Measurements from ENCODE around the gene CYP2F1.
"Not testable (repeated sequence)": the region's sequence is repeated elsewhere in the genome, so short reads cannot be mapped to it uniquely, and the experiment has no call there.

Gene CYP2F1

GRCh38 chr19:41135390-41136384 is 21.5 kb downstream of the CYP2F1 start:
- H4K5ac ChIP-seq (ENCODE audit: low read length); H2BK15ac ChIP-seq (replicated peaks; ENCODE audit: low read depth); H2AK5ac ChIP-seq (ENCODE audit: low read length); H3K79me1 ChIP-seq (ENCODE audit: low read length); H3K36me3 ChIP-seq (ENCODE audit: control insufficient read depth, insufficient read depth, low read length); H3K4me1 ChIP-seq (ENCODE audit: control insufficient read depth, low read depth, low read length); H3K27me3 ChIP-seq (ENCODE audit: insufficient read depth, low read length, poor library complexity); H3K79me2 ChIP-seq (ENCODE audit: control insufficient read depth, insufficient read depth, low read length); H4K8ac ChIP-seq (ENCODE audit: low read depth, low read length); H2BK5ac ChIP-seq (ENCODE audit: low read length); H3K4ac ChIP-seq (ENCODE audit: low read depth, low read length); H2BK120ac ChIP-seq (ENCODE audit: low read depth, low read length): not testable (repeated sequence)
- Histone ChIP-seq H3K18ac (ENCODE audit: low read length) (peak overlapping the region; percentile 82), H3K56ac (ENCODE audit: low read length) (peak overlapping the region; percentile 79), H3K4me2 (ENCODE audit: low read length) (peak overlapping the region; percentile 36), H3K4me3 (ENCODE audit: low read length) (peak overlapping the region; percentile 22), H3K23ac (ENCODE audit: low read length) (peak overlapping the region; percentile 89), H3K9ac (ENCODE audit: low read length) (peak overlapping the region; percentile 54), H3K27ac (ENCODE audit: low read depth, low read length) (peak overlapping the region; percentile 66)
- no CpG with 5 or more reads among the region's 76 CpGs for WGBS (ENCODE audit: extremely low coverage, insufficient coverage, low lambda C conversion rate)
- DNase-seq = peak; percentile 90

GRCh38 chr19:41136636-41137455 is 22.6 kb downstream of the CYP2F1 start:
- H3K4me3 ChIP-seq (ENCODE audit: low read length) = no peak overlapping the region

GRCh38 chr19:41144403-41144802 is 30.2 kb downstream of the CYP2F1 start:
- Histone ChIP-seq H2AK5ac (ENCODE audit: low read length) (no peak overlapping the region), H3K27ac (ENCODE audit: low read depth, low read length) (no peak overlapping the region), H3K79me2 (ENCODE audit: control insufficient read depth, insufficient read depth, low read length) (no peaks in the 10 kb centered on the region), H3K27me3 (ENCODE audit: insufficient read depth, low read length, poor library complexity) (no peaks in the 10 kb centered on the region), H3K4me3 (ENCODE audit: low read length) (no peak overlapping the region), H2BK15ac (replicated peaks; ENCODE audit: low read depth) (no peak overlapping the region), H3K23ac (ENCODE audit: low read length) (no peak overlapping the region), H3K18ac (ENCODE audit: low read length) (no peak overlapping the region), H3K56ac (ENCODE audit: low read length) (no peak overlapping the region), H4K5ac (ENCODE audit: low read length) (no peak overlapping the region), H3K36me3 (ENCODE audit: control insufficient read depth, insufficient read depth, low read length) (no peaks in the 10 kb centered on the region), H3K4me2 (ENCODE audit: low read length) (no peak overlapping the region), H3K4me1 (ENCODE audit: control insufficient read depth, low read depth, low read length) (no peaks in the 10 kb centered on the region), H2BK5ac (ENCODE audit: low read length) (no peak overlapping the region), H3K4ac (ENCODE audit: low read depth, low read length) (no peak overlapping the region), H3K9ac (ENCODE audit: low read length) (no peak overlapping the region), H4K8ac (ENCODE audit: low read depth, low read length) (no peak overlapping the region), H3K79me1 (ENCODE audit: low read length) (no peaks in the 10 kb centered on the region), H2BK120ac (ENCODE audit: low read depth, low read length) (no peak overlapping the region)
- DNase-seq = peak; percentile 89
- WGBS (ENCODE audit: extremely low coverage, insufficient coverage, low lambda C conversion rate) = no CpG with 5 or more reads among the region's 7 CpGs

More at GRCh38 chr19:41136636-41137455, 22.6 kb downstream of the CYP2F1 start:
- no peak overlapping the region for H3K56ac ChIP-seq (ENCODE audit: low read length)
- H3K36me3 ChIP-seq (ENCODE audit: control insufficient read depth, insufficient read depth, low read length) = no peaks in the 10 kb centered on the region
- no peaks in the 10 kb centered on the region for H3K79me1 ChIP-seq (ENCODE audit: low read length)
- H3K9ac ChIP-seq (ENCODE audit: low read length) = no peak overlapping the region
- H2BK5ac ChIP-seq (ENCODE audit: low read length) = no peak overlapping the region
- H3K27me3 ChIP-seq (ENCODE audit: insufficient read depth, low read length, poor library complexity) = no peaks in the 10 kb centered on the region
- no peak overlapping the region for H3K23ac ChIP-seq (ENCODE audit: low read length)
- H3K4me1 ChIP-seq (ENCODE audit: control insufficient read depth, low read depth, low read length) = peaks cover 2% of the 10 kb centered on the region
- H2AK5ac ChIP-seq (ENCODE audit: low read length) = no peak overlapping the region
- H4K5ac ChIP-seq (ENCODE audit: low read length) = peak overlapping the region; percentile 23
- no peak overlapping the region for H2BK15ac ChIP-seq (replicated peaks; ENCODE audit: low read depth)
- H3K4me2 ChIP-seq (ENCODE audit: low read length) = no peak overlapping the region
- DNase-seq = no peak
- H3K79me2 ChIP-seq (ENCODE audit: control insufficient read depth, insufficient read depth, low read length) = no peaks in the 10 kb centered on the region
- H2BK120ac ChIP-seq (ENCODE audit: low read depth, low read length) = no peak overlapping the region
- no peak overlapping the region for H4K8ac ChIP-seq (ENCODE audit: low read depth, low read length)
- no CpG with 5 or more reads among the region's 31 CpGs for WGBS (ENCODE audit: extremely low coverage, insufficient coverage, low lambda C conversion rate)
- H3K18ac ChIP-seq (ENCODE audit: low read length) = no peak overlapping the region
- H3K27ac ChIP-seq (ENCODE audit: low read depth, low read length) = no peak overlapping the region
- no peak overlapping the region for H3K4ac ChIP-seq (ENCODE audit: low read depth, low read length)

- no peak overlapping the region for H3K23ac ChIP-seq (ENCODE audit: low read length)
- H4K8ac ChIP-seq (ENCODE audit: low read depth, low read length) = no peak overlapping the region
- H3K79me1 ChIP-seq (ENCODE audit: low read length) = no peaks in the 10 kb centered on the region
- no peaks in the 10 kb centered on the region for H3K4me1 ChIP-seq (ENCODE audit: control insufficient read depth, low read depth, low read length)
- no peak overlapping the region for H2AK5ac ChIP-seq (ENCODE audit: low read length)
- H3K18ac ChIP-seq (ENCODE audit: low read length) = no peak overlapping the region
- no peak overlapping the region for H4K5ac ChIP-seq (ENCODE audit: low read length)
- H3K27ac ChIP-seq (ENCODE audit: low read depth, low read length) = no peak overlapping the region
- no peak overlapping the region for H2BK15ac ChIP-seq (replicated peaks; ENCODE audit: low read depth)
- H3K4me3 ChIP-seq (ENCODE audit: low read length) = no peak overlapping the region
- no peak overlapping the region for H3K4ac ChIP-seq (ENCODE audit: low read depth, low read length)
- H3K27me3 ChIP-seq (ENCODE audit: insufficient read depth, low read length, poor library complexity) = no peaks in the 10 kb centered on the region
- H3K36me3 ChIP-seq (ENCODE audit: control insufficient read depth, insufficient read depth, low read length) = no peaks in the 10 kb centered on the region
- H2BK120ac ChIP-seq (ENCODE audit: low read depth, low read length) = no peak overlapping the region
- H3K4me2 ChIP-seq (ENCODE audit: low read length) = no peak overlapping the region
- no peak overlapping the region for H3K9ac ChIP-seq (ENCODE audit: low read length)
- no peak for DNase-seq
- H3K56ac ChIP-seq (ENCODE audit: low read length) = no peak overlapping the region
- no peak overlapping the region for H2BK5ac ChIP-seq (ENCODE audit: low read length)
- no CpG with 5 or more reads among the region's 2 CpGs for WGBS (ENCODE audit: extremely low coverage, insufficient coverage, low lambda C conversion rate)
- H3K79me2 ChIP-seq (ENCODE audit: control insufficient read depth, insufficient read depth, low read length) = no peaks in the 10 kb centered on the region
Observed at GRCh38 chr19:41149831-41150230, 35.6 kb downstream of the CYP2F1 start.

GRCh38 chr19:41150986-41151385 is 36.8 kb downstream of the CYP2F1 start:
- not testable (repeated sequence) for DNase-seq; H3K56ac ChIP-seq (ENCODE audit: low read length); H3K23ac ChIP-seq (ENCODE audit: low read length); H3K36me3 ChIP-seq (ENCODE audit: control insufficient read depth, insufficient read depth, low read length); H3K27me3 ChIP-seq (ENCODE audit: insufficient read depth, low read length, poor library complexity); H3K4me2 ChIP-seq (ENCODE audit: low read length); H2BK5ac ChIP-seq (ENCODE audit: low read length); H3K79me2 ChIP-seq (ENCODE audit: control insufficient read depth, insufficient read depth, low read length); H2BK15ac ChIP-seq (replicated peaks; ENCODE audit: low read depth); H3K9ac ChIP-seq (ENCODE audit: low read length); H4K8ac ChIP-seq (ENCODE audit: low read depth, low read length); H4K5ac ChIP-seq (ENCODE audit: low read length); H3K4me1 ChIP-seq (ENCODE audit: control insufficient read depth, low read depth, low read length); H3K27ac ChIP-seq (ENCODE audit: low read depth, low read length); H3K4me3 ChIP-seq (ENCODE audit: low read length); H2BK120ac ChIP-seq (ENCODE audit: low read depth, low read length); H3K79me1 ChIP-seq (ENCODE audit: low read length); H3K18ac ChIP-seq (ENCODE audit: low read length); H2AK5ac ChIP-seq (ENCODE audit: low read length); H3K4ac ChIP-seq (ENCODE audit: low read depth, low read length)
- WGBS (ENCODE audit: extremely low coverage, insufficient coverage, low lambda C conversion rate) = no CpG with 5 or more reads among the region's 7 CpGs
